ENCODE measurements around the gene PAX5. TPM values are rescaled to one million over a fixed set of nuclear protein-coding genes. Genes with fewer than 3 reads are reported as not detected.

PAX5 gene
- polyA plus RNA-seq, 1 of the 3 experiments (the other 2 are of a cell fraction) = 0.05 TPM

GRCh38 chr9:36822201-36822600 is 211.9 kb downstream of the PAX5 start:
- H3K4me2 ChIP-seq = no peak overlapping the region
- WGBS (ENCODE audit: low lambda C conversion rate) = 37% methylated on average over 5 of the region's 6 CpGs
- no peaks in the 10 kb centered on the region for H3K4me1 ChIP-seq (ENCODE audit: control insufficient read depth in 1 of 2, insufficient read depth in 2 of 2, low read depth in 1 of 2, low read length in 1 of 2)
- no peak overlapping the region for H2AFZ ChIP-seq (ENCODE audit: low read depth)
- no peak for DNase-seq
- H3K27ac ChIP-seq (ENCODE audit: low read depth in 2 of 2, low read length in 1 of 2) = no peak overlapping the region
- no peaks in the 10 kb centered on the region for H3F3A ChIP-seq (replicated peaks; ENCODE audit: insufficient read depth)
- H3K4me3 ChIP-seq (ENCODE audit: low read depth in 2 of 2, low read length in 1 of 2) = no peak overlapping the region
- H3K9ac ChIP-seq = no peak overlapping the region
- CTCF ChIA-PET = interaction anchor here (0.8 kb wide), 1 partner anchor 31 kb away, joined by 3 read pairs; no protein-coding TSS in a partner anchor
- POLR2A ChIA-PET = no interaction called here
- TF ChIP-seq, protein P1, sequence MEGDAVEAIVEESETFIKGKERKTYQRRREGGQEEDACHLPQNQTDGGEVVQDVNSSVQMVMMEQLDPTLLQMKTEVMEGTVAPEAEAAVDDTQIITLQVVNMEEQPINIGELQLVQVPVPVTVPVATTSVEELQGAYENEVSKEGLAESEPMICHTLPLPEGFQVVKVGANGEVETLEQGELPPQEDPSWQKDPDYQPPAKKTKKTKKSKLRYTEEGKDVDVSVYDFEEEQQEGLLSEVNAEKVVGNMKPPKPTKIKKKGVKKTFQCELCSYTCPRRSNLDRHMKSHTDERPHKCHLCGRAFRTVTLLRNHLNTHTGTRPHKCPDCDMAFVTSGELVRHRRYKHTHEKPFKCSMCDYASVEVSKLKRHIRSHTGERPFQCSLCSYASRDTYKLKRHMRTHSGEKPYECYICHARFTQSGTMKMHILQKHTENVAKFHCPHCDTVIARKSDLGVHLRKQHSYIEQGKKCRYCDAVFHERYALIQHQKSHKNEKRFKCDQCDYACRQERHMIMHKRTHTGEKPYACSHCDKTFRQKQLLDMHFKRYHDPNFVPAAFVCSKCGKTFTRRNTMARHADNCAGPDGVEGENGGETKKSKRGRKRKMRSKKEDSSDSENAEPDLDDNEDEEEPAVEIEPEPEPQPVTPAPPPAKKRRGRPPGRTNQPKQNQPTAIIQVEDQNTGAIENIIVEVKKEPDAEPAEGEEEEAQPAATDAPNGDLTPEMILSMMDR (IDR thresholded peaks at IDR 0.05) = no peak
- no peak for TF ChIP-seq TAF1 (IDR thresholded peaks at IDR 0.05; ENCODE audit: borderline replicate concordance, low read depth, low read length)
- no peak for TF ChIP-seq FOXM1 (IDR thresholded peaks at IDR 0.05; ENCODE audit: low read depth)
- no peak for TF ChIP-seq TEAD4 (IDR thresholded peaks at IDR 0.05; ENCODE audit: borderline replicate concordance, insufficient read depth)
- TF ChIP-seq, protein P2, sequence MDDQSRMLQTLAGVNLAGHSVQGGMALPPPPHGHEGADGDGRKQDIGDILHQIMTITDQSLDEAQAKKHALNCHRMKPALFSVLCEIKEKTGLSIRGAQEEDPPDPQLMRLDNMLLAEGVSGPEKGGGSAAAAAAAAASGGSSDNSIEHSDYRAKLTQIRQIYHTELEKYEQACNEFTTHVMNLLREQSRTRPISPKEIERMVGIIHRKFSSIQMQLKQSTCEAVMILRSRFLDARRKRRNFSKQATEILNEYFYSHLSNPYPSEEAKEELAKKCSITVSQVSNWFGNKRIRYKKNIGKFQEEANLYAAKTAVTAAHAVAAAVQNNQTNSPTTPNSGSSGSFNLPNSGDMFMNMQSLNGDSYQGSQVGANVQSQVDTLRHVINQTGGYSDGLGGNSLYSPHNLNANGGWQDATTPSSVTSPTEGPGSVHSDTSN (IDR thresholded peaks at IDR 0.05) = no peak
- TF ChIP-seq, protein P3, sequence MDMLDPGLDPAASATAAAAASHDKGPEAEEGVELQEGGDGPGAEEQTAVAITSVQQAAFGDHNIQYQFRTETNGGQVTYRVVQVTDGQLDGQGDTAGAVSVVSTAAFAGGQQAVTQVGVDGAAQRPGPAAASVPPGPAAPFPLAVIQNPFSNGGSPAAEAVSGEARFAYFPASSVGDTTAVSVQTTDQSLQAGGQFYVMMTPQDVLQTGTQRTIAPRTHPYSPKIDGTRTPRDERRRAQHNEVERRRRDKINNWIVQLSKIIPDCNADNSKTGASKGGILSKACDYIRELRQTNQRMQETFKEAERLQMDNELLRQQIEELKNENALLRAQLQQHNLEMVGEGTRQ (IDR thresholded peaks at IDR 0.05; ENCODE audit: borderline replicate concordance, low read depth, low read length) = no peak
- no peak for TF ChIP-seq EP300 (IDR thresholded peaks at IDR 0.05; ENCODE audit: borderline replicate concordance in 1 of 2, low read depth in 1 of 2, low read length in 1 of 2)
- TF ChIP-seq REST (IDR thresholded peaks at IDR 0.05; ENCODE audit: low read depth, low read length) = no peak
- no peak for TF ChIP-seq ZBTB33 (IDR thresholded peaks at IDR 0.05; ENCODE audit: borderline replicate concordance, low read depth)
- TF ChIP-seq USF1 (IDR thresholded peaks at IDR 0.05; ENCODE audit: borderline replicate concordance, low read depth) = no peak
- no peak for TF ChIP-seq RXRA (IDR thresholded peaks at IDR 0.05; ENCODE audit: borderline replicate concordance, low read depth)
- no peak for TF ChIP-seq POLR2AphosphoS5 (IDR thresholded peaks at IDR 0.05; ENCODE audit: low read depth, low read length)
- no peak for TF ChIP-seq RAD21 (IDR thresholded peaks at IDR 0.05; ENCODE audit: low read length)
- TF ChIP-seq SMC3 (IDR thresholded peaks at IDR 0.05; ENCODE audit: low read depth, low read length) = no peak
- H3K79me2 ChIP-seq (ENCODE audit: insufficient read depth) = no peaks in the 10 kb centered on the region
- H3K9me3 ChIP-seq = no peaks in the 10 kb centered on the region
- H3K36me3 ChIP-seq (replicated peaks in 1 of 2; ENCODE audit: control insufficient read depth in 1 of 2, insufficient read depth in 2 of 2, low read length in 1 of 2) = no peaks in the 10 kb centered on the region
- H3K27me3 ChIP-seq (ENCODE audit: insufficient read depth) = peaks cover 33% of the 10 kb centered on the region
- no peaks in the 10 kb centered on the region for H4K20me1 ChIP-seq (ENCODE audit: insufficient read depth)
- no peaks in the 10 kb centered on the region for H3K9me2 ChIP-seq
